GM19193 (cell line): Measurements from ENCODE around the gene SS18L1.
A peak's percentile ranks its signal among the peaks of the same experiment; 100 is the strongest.

Experiments used
- POLR2A ChIP-seq: IDR thresholded peaks from 4 replicates; pipeline ENCODE4 v1.6.1; 2011; ENCODE audit not compliant: insufficient read depth, insufficient read length; ENCODE audit errors: extremely low read depth

SS18L1 gene

GRCh38 chr20:62141397-62142251 is 1.9 kb upstream of the SS18L1 start:
- peak; percentile 18 for TF ChIP-seq POLR2A

- no peak for TF ChIP-seq POLR2A
Measured at GRCh38 chr20:62142252-62143080, 1.1 kb upstream of the SS18L1 start.

- TF ChIP-seq POLR2A = no peak
Measured at GRCh38 chr20:62143957-62144825, 622 bp downstream of the SS18L1 start.

GRCh38 chr20:62145688-62146018 is 2.1 kb downstream of the SS18L1 start:
- TF ChIP-seq POLR2A = no peak

- TF ChIP-seq POLR2A = no peak
Measured at GRCh38 chr20:62146019-62146755, 2.6 kb downstream of the SS18L1 start.

- TF ChIP-seq POLR2A = no peak
Measured at GRCh38 chr20:62147125-62147524, 3.6 kb downstream of the SS18L1 start.

GRCh38 chr20:62147528-62147927 is 4.0 kb downstream of the SS18L1 start:
- no peak for TF ChIP-seq POLR2A

- no peak for TF ChIP-seq POLR2A
Measured at GRCh38 chr20:62148908-62149314, 5.3 kb downstream of the SS18L1 start.

- TF ChIP-seq POLR2A = no peak
Measured at GRCh38 chr20:62149532-62150309, 6.2 kb downstream of the SS18L1 start.

GRCh38 chr20:62150310-62150575 is 6.7 kb downstream of the SS18L1 start:
- no peak for TF ChIP-seq POLR2A

- TF ChIP-seq POLR2A = no peak
Measured at GRCh38 chr20:62151225-62151624, 7.7 kb downstream of the SS18L1 start.

- TF ChIP-seq POLR2A = no peak
Measured at GRCh38 chr20:62151835-62152364, 8.3 kb downstream of the SS18L1 start.

GRCh38 chr20:62155428-62156253 is 12.1 kb downstream of the SS18L1 start:
- TF ChIP-seq POLR2A = no peak
